ENCODE measurements around the gene NME9. TPM values are rescaled to one million over a fixed set of nuclear protein-coding genes. Genes with fewer than 3 reads are reported as not detected.

The NME9 gene
- total RNA-seq, 2 donors from 2014 or later, result 0.40 to 1.3 TPM

GRCh38 chr3:138296639-138297038 is 33.0 kb downstream of the NME9 start:
- TF ChIP-seq CTCF (conservative IDR thresholded peaks at IDR 0.05), result no peak
- no peaks in the 10 kb centered on the region for H3K9me3 ChIP-seq (ENCODE audit: control insufficient read depth, low read length)
- no peaks in the 10 kb centered on the region for H3K4me1 Mint-ChIP-seq
- H3K27me3 ChIP-seq (ENCODE audit: control insufficient read depth, insufficient read depth, low read length, poor library complexity, severe bottlenecking), result no peaks in the 10 kb centered on the region
- H3K4me3 Mint-ChIP-seq, result no peak overlapping the region
- H3K9ac ChIP-seq (ENCODE audit: extremely low read depth, low read length, poor library complexity, severe bottlenecking), result no peak overlapping the region
- peaks cover 47% of the 10 kb centered on the region for H3K36me3 ChIP-seq (ENCODE audit: control insufficient read depth, insufficient read depth, low read length)
- H3K27ac ChIP-seq (ENCODE audit: low read depth, low read length), result no peak overlapping the region
- H3K36me3 Mint-ChIP-seq (ENCODE audit: low read depth), result peaks cover 35% of the 10 kb centered on the region
- no peak for DNase-seq
- H3K27ac Mint-ChIP-seq, result no peak overlapping the region
- no peaks in the 10 kb centered on the region for H3K27me3 Mint-ChIP-seq (ENCODE audit: insufficient read depth)
- 96 to 100% methylated on average over 1 of the region's 1 CpG for whole genome bisulfite sequencing, 2 experiments (ENCODE audit: insufficient coverage in 1 of 2, insufficient read length in 1 of 2)
- no peaks in the 10 kb centered on the region for H3K9me3 Mint-ChIP-seq
- H3K4me1 ChIP-seq (ENCODE audit: control insufficient read depth, insufficient read depth, low read length), result no peaks in the 10 kb centered on the region
- H3K4me3 ChIP-seq (ENCODE audit: low read length), result no peak overlapping the region

- H3K27me3 ChIP-seq (ENCODE audit: control insufficient read depth, insufficient read depth, low read length, poor library complexity, severe bottlenecking), result no peaks in the 10 kb centered on the region
- Mint-ChIP-seq H3K4me1 (no peaks in the 10 kb centered on the region), H3K27me3 (ENCODE audit: insufficient read depth) (no peaks in the 10 kb centered on the region), H3K36me3 (ENCODE audit: low read depth) (peaks cover 43% of the 10 kb centered on the region), H3K9me3 (no peaks in the 10 kb centered on the region), H3K4me3 (no peak overlapping the region), H3K27ac (no peak overlapping the region)
- H3K4me1 ChIP-seq (ENCODE audit: control insufficient read depth, insufficient read depth, low read length), result no peaks in the 10 kb centered on the region
- 98 to 100% methylated on average over 3 of the region's 3 CpGs for WGBS, 2 experiments (ENCODE audit: insufficient coverage in 1 of 2, insufficient read length in 1 of 2)
- no peak overlapping the region for H3K27ac ChIP-seq (ENCODE audit: low read depth, low read length)
- DNase-seq, result no peak
- H3K9me3 ChIP-seq (ENCODE audit: control insufficient read depth, low read length), result no peaks in the 10 kb centered on the region
- H3K9ac ChIP-seq (ENCODE audit: extremely low read depth, low read length, poor library complexity, severe bottlenecking), result no peak overlapping the region
- H3K4me3 ChIP-seq (ENCODE audit: low read length), result no peak overlapping the region
- H3K36me3 ChIP-seq (ENCODE audit: control insufficient read depth, insufficient read depth, low read length), result peaks cover 81% of the 10 kb centered on the region
- TF ChIP-seq CTCF (conservative IDR thresholded peaks at IDR 0.05), result no peak
These were observed 40.0 kb downstream of the NME9 start for GRCh38 chr3:138289701-138290100.

- Mint-ChIP-seq H3K4me3 (no peak overlapping the region), H3K27ac (no peak overlapping the region), H3K4me1 (no peaks in the 10 kb centered on the region), H3K27me3 (ENCODE audit: insufficient read depth) (no peaks in the 10 kb centered on the region), H3K9me3 (no peaks in the 10 kb centered on the region), H3K36me3 (ENCODE audit: low read depth) (peaks cover 43% of the 10 kb centered on the region)
- Histone ChIP-seq H3K4me1 (ENCODE audit: control insufficient read depth, insufficient read depth, low read length) (no peaks in the 10 kb centered on the region), H3K4me3 (ENCODE audit: low read length) (no peak overlapping the region), H3K9ac (ENCODE audit: extremely low read depth, low read length, poor library complexity, severe bottlenecking) (no peak overlapping the region), H3K36me3 (ENCODE audit: control insufficient read depth, insufficient read depth, low read length) (peaks cover 76% of the 10 kb centered on the region), H3K27me3 (ENCODE audit: control insufficient read depth, insufficient read depth, low read length, poor library complexity, severe bottlenecking) (no peaks in the 10 kb centered on the region), H3K9me3 (ENCODE audit: control insufficient read depth, low read length) (no peaks in the 10 kb centered on the region), H3K27ac (ENCODE audit: low read depth, low read length) (no peak overlapping the region)
- no peak for TF ChIP-seq CTCF (conservative IDR thresholded peaks at IDR 0.05)
- no peak for DNase-seq
- WGBS, 2 experiments (ENCODE audit: insufficient coverage in 1 of 2, insufficient read length in 1 of 2), result 93 to 96% methylated on average over 2 of the region's 2 CpGs
These were observed 40.4 kb downstream of the NME9 start for GRCh38 chr3:138289260-138289659.

All from endodermal cell (in vitro differentiated cells).